GM10266 (cell line): ENCODE data around the gene GPRC5B.

ENCODE experiments used
- DNase-seq: peaks from one replicate; pipeline ENCODE4 v3.0.0; 2012; ENCODE audit errors: extremely low spot score
- TF ChIP-seq, protein P1 (sequence below): IDR thresholded peaks from 2 replicates; pipeline ENCODE4 v1.5.1; 2012; ENCODE audit warnings: mild to moderate bottlenecking, low read depth; ENCODE audit not compliant: control insufficient read depth, insufficient read depth; ENCODE audit errors: missing control alignments

GPRC5B gene

DNA sequence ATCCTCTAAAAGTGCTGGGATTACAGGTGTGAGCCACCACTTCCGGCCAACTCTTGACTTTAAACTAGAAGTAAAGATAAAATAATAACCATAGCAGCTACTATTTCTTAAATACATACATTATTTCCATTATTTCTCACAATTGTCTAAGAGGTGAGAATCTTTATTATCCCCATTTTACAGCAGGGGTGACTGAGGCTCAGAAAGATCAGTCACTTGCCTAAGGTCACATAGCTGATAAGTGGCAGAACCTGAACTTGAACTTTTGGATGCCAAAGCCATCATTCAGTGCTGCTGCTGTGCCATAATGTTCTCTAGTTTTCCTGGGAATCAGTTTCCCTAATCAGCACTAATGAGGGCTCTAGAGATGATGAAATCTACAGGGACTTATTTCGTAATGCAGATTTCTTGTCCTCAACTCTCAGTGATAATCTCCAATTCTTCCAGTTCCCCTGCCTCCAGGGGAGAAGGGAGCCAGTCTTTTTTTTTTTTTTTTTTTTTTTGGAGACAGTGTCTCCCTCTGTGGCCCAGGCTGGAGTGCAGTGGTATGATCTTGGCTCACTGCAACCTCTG lies 25.2 kb upstream of the GPRC5B start:
- TF ChIP-seq, protein P1, sequence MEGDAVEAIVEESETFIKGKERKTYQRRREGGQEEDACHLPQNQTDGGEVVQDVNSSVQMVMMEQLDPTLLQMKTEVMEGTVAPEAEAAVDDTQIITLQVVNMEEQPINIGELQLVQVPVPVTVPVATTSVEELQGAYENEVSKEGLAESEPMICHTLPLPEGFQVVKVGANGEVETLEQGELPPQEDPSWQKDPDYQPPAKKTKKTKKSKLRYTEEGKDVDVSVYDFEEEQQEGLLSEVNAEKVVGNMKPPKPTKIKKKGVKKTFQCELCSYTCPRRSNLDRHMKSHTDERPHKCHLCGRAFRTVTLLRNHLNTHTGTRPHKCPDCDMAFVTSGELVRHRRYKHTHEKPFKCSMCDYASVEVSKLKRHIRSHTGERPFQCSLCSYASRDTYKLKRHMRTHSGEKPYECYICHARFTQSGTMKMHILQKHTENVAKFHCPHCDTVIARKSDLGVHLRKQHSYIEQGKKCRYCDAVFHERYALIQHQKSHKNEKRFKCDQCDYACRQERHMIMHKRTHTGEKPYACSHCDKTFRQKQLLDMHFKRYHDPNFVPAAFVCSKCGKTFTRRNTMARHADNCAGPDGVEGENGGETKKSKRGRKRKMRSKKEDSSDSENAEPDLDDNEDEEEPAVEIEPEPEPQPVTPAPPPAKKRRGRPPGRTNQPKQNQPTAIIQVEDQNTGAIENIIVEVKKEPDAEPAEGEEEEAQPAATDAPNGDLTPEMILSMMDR = no peak

GRCh38 chr16:19908921-19909320 lies 24.3 kb upstream of the GPRC5B start:
- TF ChIP-seq, protein P1 = no peak
- DNase-seq = no peak

More for the DNA sequence above, 25.2 kb upstream of the GPRC5B start:
- DNase-seq = no peak

DNA sequence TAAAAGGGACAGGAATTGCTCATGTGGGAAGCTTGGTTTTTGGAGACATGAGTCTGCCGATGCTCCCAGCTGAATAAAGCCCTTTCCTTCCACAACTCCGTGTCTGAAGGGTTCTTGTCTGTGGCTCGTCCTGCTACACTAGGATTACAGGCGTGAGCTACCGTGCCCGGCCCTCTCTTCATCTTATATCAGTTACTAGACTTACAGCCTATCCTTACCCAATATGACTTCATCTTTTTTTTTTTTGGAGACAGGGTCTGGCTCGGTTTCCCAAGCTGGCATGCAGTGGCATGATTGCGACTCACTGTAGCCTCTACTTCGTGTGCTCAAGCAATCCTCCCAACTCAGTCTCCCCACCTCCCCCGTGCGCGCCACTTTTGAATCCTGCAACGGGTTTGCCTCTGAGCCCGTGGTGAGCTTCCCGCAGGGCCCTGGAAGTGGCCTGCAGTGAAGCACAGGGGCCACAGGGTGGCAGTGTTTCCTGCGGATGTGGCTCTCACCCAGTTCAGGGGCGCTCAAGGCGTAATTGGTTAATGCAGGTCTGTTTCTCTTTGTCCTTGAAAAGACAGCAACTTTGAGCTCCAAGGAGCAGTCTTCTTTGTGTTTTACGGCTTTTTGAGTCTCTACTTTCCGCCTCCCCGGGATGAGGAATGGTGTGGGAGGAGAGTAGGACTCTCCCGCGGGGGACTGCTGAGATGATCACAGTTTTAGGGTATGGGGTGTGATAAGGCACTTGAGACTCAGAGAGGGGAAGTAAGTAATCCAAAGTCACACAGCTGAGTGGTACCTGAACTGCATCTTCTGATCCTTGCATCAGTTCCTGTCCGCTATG lies 22.7 kb upstream of the GPRC5B start:
- TF ChIP-seq, protein P1 = peak; percentile 96
- DNase-seq = peak; percentile 70

GRCh38 chr16:19901164-19901563 lies 16.5 kb upstream of the GPRC5B start:
- TF ChIP-seq, protein P1 = no peak
- DNase-seq = no peak

GRCh38 chr16:19899605-19899955 lies 14.9 kb upstream of the GPRC5B start:
- DNase-seq = no peak
- TF ChIP-seq, protein P1 = no peak

DNA sequence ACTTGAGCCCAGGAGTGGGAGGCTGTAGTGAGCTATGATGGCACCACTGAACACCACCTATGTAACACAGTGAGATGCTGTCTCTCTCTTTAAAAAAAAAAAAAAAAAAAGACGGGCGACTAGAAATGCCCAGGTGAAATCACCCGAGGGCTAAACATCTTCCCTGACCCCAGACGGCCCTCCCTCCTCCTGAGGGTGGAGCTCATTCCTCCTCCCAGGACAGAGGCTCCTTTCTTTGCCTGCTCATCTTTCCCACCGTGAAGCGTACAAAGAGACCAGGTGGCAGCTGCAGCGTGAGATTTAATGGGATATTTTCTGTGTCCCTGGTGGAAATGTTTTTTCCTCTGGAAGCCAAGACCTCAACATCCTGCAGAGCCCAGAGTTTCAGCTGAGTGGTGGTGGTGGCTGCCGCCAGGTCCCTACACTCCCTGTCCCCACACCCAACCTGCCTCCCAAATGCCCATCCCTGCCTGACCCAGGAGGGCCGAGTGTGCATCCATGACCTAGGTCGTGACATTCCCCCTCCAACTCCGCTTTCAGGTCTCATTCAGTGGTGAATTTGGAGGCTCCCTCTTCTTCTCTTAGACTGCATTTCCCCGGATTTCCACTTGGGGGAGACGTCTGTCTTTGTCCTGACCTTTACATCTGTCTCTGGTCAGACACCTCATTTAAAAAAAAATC lies 14.4 kb upstream of the GPRC5B start:
- TF ChIP-seq, protein P1 = peak; percentile 63
- peak; percentile 58 for DNase-seq
